WTC11 (cell line): ENCODE results near the gene SLC8A1.

Source experiments
- ATF1 ChIP-seq: sonication (generic); formaldehyde crosslinking; IDR thresholded peaks from 2 replicates; pipeline ENCODE4 v1.8.1; 2023; ENCODE audit warnings: mild to moderate bottlenecking, moderate library complexity, missing genetic modification reagents
- CTCF ChIP-seq: fragments of 200-600 bp; IDR thresholded peaks from 2 replicates; pipeline ENCODE4 v1.8.0; 2022; ENCODE audit warnings: antibody characterized with exemption
- EMX1 ChIP-seq: fragments of 250-450 bp; sonication (Bioruptor Pico); IDR thresholded peaks from 2 replicates; pipeline ENCODE4 v1.8.0; 2021; ENCODE audit warnings: mild to moderate bottlenecking
- FOXJ3 ChIP-seq: sonication (generic); formaldehyde crosslinking; IDR thresholded peaks from 2 replicates; pipeline ENCODE4 v1.9.0; 2021; ENCODE audit warnings: missing genetic modification reagents, mild to moderate bottlenecking, borderline replicate concordance
- GABPB1 ChIP-seq: sonication (generic); formaldehyde crosslinking; IDR thresholded peaks from 2 replicates; pipeline ENCODE4 v1.8.1; 2023; ENCODE audit warnings: mild to moderate bottlenecking, missing genetic modification reagents
- TEAD4 ChIP-seq: sonication (generic); formaldehyde crosslinking; IDR thresholded peaks from 2 replicates; pipeline ENCODE4 v1.8.0; 2022; ENCODE audit warnings: mild to moderate bottlenecking, missing genetic modification reagents
- ZNF121 ChIP-seq: sonication (generic); formaldehyde crosslinking; IDR thresholded peaks from 2 replicates; pipeline ENCODE4 v1.8.0; 2023; ENCODE audit warnings: missing genetic modification reagents
- ZNF263 ChIP-seq: sonication (generic); formaldehyde crosslinking; IDR thresholded peaks from 2 replicates; pipeline ENCODE4 v1.8.1; 2022; ENCODE audit warnings: low read depth, mild to moderate bottlenecking, moderate library complexity, missing genetic modification reagents
- ZNF317 ChIP-seq: sonication (generic); formaldehyde crosslinking; IDR thresholded peaks from 2 replicates; pipeline ENCODE4 v1.8.1; 2023; ENCODE audit warnings: low read depth, mild to moderate bottlenecking, moderate library complexity, missing genetic modification reagents, borderline replicate concordance
- ZNF512 ChIP-seq: sonication (generic); formaldehyde crosslinking; IDR thresholded peaks from 2 replicates; pipeline ENCODE4 v1.8.1; 2022; ENCODE audit warnings: missing genetic modification reagents, borderline replicate concordance
- TF ChIP-seq, protein P1 (sequence below): sonication (generic); formaldehyde crosslinking; IDR thresholded peaks from 2 replicates; pipeline ENCODE4 v1.8.0; 2022; ENCODE audit warnings: mild to moderate bottlenecking, missing genetic modification reagents

GRCh38 chr2:40228310-40228709 is 223.6 kb downstream of the SLC8A1 start:
- TF ChIP-seq CTCF = no peak
- TF ChIP-seq, protein P1, sequence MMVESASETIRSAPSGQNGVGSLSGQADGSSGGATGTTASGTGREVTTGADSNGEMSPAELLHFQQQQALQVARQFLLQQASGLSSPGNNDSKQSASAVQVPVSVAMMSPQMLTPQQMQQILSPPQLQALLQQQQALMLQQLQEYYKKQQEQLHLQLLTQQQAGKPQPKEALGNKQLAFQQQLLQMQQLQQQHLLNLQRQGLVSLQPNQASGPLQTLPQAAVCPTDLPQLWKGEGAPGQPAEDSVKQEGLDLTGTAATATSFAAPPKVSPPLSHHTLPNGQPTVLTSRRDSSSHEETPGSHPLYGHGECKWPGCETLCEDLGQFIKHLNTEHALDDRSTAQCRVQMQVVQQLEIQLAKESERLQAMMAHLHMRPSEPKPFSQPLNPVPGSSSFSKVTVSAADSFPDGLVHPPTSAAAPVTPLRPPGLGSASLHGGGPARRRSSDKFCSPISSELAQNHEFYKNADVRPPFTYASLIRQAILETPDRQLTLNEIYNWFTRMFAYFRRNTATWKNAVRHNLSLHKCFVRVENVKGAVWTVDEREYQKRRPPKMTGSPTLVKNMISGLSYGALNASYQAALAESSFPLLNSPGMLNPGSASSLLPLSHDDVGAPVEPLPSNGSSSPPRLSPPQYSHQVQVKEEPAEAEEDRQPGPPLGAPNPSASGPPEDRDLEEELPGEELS = no peak
- no peak for TF ChIP-seq ZNF263
- TF ChIP-seq EMX1 (CRISPR knock-in tag) = no peak
- TF ChIP-seq ZNF121 (CRISPR knock-in tag) = no peak
- TF ChIP-seq FOXJ3 = no peak
- no peak for TF ChIP-seq GABPB1 (CRISPR knock-in tag)
- no peak for TF ChIP-seq ZNF317 (CRISPR knock-in tag)
- no peak for TF ChIP-seq ATF1 (CRISPR knock-in tag)
- no peak for TF ChIP-seq TEAD4 (CRISPR knock-in tag)
- TF ChIP-seq ZNF512 (CRISPR knock-in tag) = no peak
